K562 (cell line): ENCODE measurements around the gene TIPIN. TPM values are rescaled to one million over a fixed set of nuclear protein-coding genes. Genes with fewer than 3 reads are reported as not detected.
A peak's percentile ranks its signal among the peaks of the same experiment; 100 is the strongest.

ENCODE experiments used
- ARID1B ChIP-seq: fragments of 450-650 bp; IDR thresholded peaks from 2 replicates; pipeline ENCODE4 v1.6.1; 2016; ENCODE audit warnings: antibody characterized with exemption, mild to moderate bottlenecking, inconsistent platforms
- CCNT2 ChIP-seq: IDR thresholded peaks from 2 replicates; pipeline ENCODE4 v1.6.1; 2011; ENCODE audit warnings: borderline replicate concordance, low read depth, mild to moderate bottlenecking, moderate library complexity, mixed read lengths, low read length; ENCODE audit not compliant: insufficient read length; ENCODE audit errors: extremely low read depth
- DLX4 ChIP-seq: fragments of 250-450 bp; sonication (Bioruptor Pico); IDR thresholded peaks from 2 replicates; pipeline ENCODE4 v1.6.1; 2021; ENCODE audit warnings: mild to moderate bottlenecking
- GABPB1 ChIP-seq: sonication (generic); formaldehyde crosslinking; IDR thresholded peaks from 2 replicates; pipeline ENCODE4 v1.8.0; 2022; ENCODE audit warnings: mild to moderate bottlenecking, missing genetic modification reagents
- MCM5 ChIP-seq: fragments of 450-650 bp; IDR thresholded peaks from 2 replicates; pipeline ENCODE4 v1.6.1; 2016; ENCODE audit warnings: low read depth
- MEF2A ChIP-seq: IDR thresholded peaks from 2 replicates; pipeline ENCODE4 v1.6.1; 2011; ENCODE audit warnings: low read depth, mild to moderate bottlenecking, low read length, moderate library complexity; ENCODE audit not compliant: control insufficient read depth
- RAD21 ChIP-seq, 2 experiments: fragments of 250-450 bp in 1 of 2; fragments of 450-650 bp in 1 of 2; sonication (Bioruptor Pico) in 1 of 2; formaldehyde crosslinking in 1 of 2; IDR thresholded peaks in 1 of 2; conservative IDR thresholded peaks in 1 of 2; 2 replicates each; pipeline versions ENCODE4 v1.4.0 to v1.8.0; 2020 to 2022; ENCODE audit warnings: mild to moderate bottlenecking in 2 of 2, moderate library complexity in 1 of 2
- RBM25 ChIP-seq: fragments of 200-400 bp; formaldehyde crosslinking; IDR thresholded peaks from 2 replicates; pipeline ENCODE4 v1.6.1; 2018; ENCODE audit warnings: low read length, low read depth, moderate library complexity; ENCODE audit not compliant: severe bottlenecking
- RCOR1 ChIP-seq, 2 experiments: IDR thresholded peaks; 2 replicates each; pipeline ENCODE4 v1.6.1; 2012; ENCODE audit warnings: low read depth in 2 of 2, low read length in 2 of 2, borderline replicate concordance in 1 of 2, improper control_type of control experiment in 1 of 2
- SNAPC5 ChIP-seq: fragments of 250-450 bp; sonication (Bioruptor Pico); IDR thresholded peaks from 2 replicates; pipeline ENCODE4 v1.8.0; 2021; ENCODE audit warnings: moderate library complexity, mild to moderate bottlenecking, inconsistent platforms
- ZEB2 ChIP-seq: fragments of 450-650 bp; IDR thresholded peaks from 2 replicates; pipeline ENCODE4 v1.6.1; 2016
- ZNF316 ChIP-seq: fragments of 450-650 bp; IDR thresholded peaks from 2 replicates; pipeline ENCODE4 v1.6.1; 2016
- ZNF444 ChIP-seq: fragments of 250-450 bp; sonication (Bioruptor Pico); IDR thresholded peaks from 2 replicates; pipeline ENCODE4 v1.4.0; 2020; ENCODE audit warnings: mild to moderate bottlenecking, moderate library complexity
- ZNF507 ChIP-seq: conservative IDR thresholded peaks from 2 replicates; pipeline ENCODE4 v1.6.1; 2017; ENCODE audit warnings: missing genetic modification characterization, missing compliant biosample characterization
- ZSCAN32 ChIP-seq: fragments of 450-650 bp; formaldehyde crosslinking; IDR thresholded peaks from 2 replicates; pipeline ENCODE4 v1.4.0; 2020; ENCODE audit warnings: mild to moderate bottlenecking, moderate library complexity
- polyA plus RNA-seq, 8 experiments: library from polyadenylated mRNA; depleted of rRNA in 4 of 8; stranded (reverse) in 5 of 8; unstranded in 3 of 8; fragments of >200 nt; fragmentation: Nextera tagmentation in 2 of 8; fragmentation: Illumina TruSeq in 1 of 8; extraction: Ambion mirVana in 2 of 8; extraction: Trizol in 1 of 8; gene quantifications; 2 replicates each; pipeline versions ENCODE4 v1.2.1 to v1.2.3, GENCODE V29; 2011 to 2014; ENCODE audit warnings: inconsistent platforms in 1 of 8, missing spikeins in 1 of 8
- total RNA-seq, 7 experiments: library from RNA; depleted of rRNA in 6 of 7; stranded (reverse); fragments of >200 nt in 6 of 7; fragmentation: Illumina TruSeq in 2 of 7; extraction: Trizol in 2 of 7; gene quantifications; 2 replicates each; pipeline versions ENCODE4 v1.2.1 to v1.2.3, GENCODE V29; 2011 to 2021; ENCODE audit warnings: low replicate concordance in 1 of 7
- TF ChIP-seq, protein P1 (sequence below): fragments of 450-650 bp; IDR thresholded peaks from 2 replicates; pipeline ENCODE4 v1.6.1; 2016; ENCODE audit warnings: mild to moderate bottlenecking, moderate library complexity

TIPIN gene
- total and polyA plus RNA-seq, 9 of the 15 experiments (the other 6 are each of a cell fraction or from before 2014, with no cell fraction given) = 22.9 to 61.4 (median 42.0) TPM

DNA sequence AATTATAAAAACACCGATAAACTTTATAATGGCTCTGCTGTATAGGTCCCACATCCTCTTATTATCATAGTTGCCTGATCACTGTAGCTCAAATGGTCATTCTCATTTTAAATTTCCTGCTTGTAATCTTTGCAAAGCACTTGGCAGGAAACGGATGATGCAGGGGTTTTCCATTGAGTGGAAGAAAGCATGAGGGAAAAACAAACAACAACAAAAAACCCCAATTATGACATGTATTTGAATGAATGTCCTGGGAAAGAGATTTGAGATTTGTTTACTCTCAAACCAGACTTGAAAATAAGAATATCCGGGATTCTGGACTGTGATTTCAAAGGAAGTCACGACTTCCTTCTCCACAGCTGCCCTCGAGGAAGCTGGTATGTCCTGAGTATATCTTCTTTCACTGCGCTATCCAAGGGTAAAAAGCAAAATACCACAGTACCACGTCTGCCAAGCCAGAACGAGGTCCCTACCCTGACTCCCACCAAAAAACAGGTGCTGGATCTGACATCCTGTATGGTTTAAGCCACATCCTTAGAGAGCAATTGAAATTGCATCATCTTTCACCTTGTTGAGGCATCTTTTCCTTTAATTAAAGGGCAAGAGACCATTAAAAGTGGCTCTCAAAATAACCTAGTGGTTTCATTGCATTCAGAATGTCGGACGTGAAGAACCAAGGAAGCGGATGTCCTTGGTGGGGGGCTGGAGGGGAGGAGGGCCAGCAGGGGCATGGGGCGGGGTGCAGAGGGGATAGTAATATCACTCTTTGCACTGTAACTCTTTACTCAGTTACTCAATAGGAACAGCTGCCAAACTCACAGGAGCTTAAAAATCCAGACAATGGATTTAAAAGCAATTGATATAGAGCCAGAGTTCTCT lies 13.5 kb upstream of the TIPIN start (continued):
- TF ChIP-seq CCNT2 = no peak
- TF ChIP-seq RCOR1 (IDR thresholded peaks at IDR 0.05; ENCODE audit: borderline replicate concordance in 1 of 2, low read depth in 2 of 2, low read length in 2 of 2) = 0 out of 4 replicates have a peak, but pooled peaks of 1 of the 2 experiments have one; percentile 4
- TF ChIP-seq DLX4 (CRISPR knock-in tag) = no peak
- peak; percentile 15; the same call in 1 of the 2 replicates for TF ChIP-seq ZNF316
- no peak for TF ChIP-seq ZNF507 (tag)
- no peak for TF ChIP-seq RAD21 (CRISPR knock-in tag; conservative IDR thresholded peaks at IDR 0.05 in 1 of 2, IDR thresholded peaks at IDR 0.05 in 1 of 2)
- peak; percentile 94 for TF ChIP-seq ZSCAN32 (CRISPR knock-in tag)
- TF ChIP-seq ZNF444 (CRISPR knock-in tag) = no peak
- TF ChIP-seq, protein P1, sequence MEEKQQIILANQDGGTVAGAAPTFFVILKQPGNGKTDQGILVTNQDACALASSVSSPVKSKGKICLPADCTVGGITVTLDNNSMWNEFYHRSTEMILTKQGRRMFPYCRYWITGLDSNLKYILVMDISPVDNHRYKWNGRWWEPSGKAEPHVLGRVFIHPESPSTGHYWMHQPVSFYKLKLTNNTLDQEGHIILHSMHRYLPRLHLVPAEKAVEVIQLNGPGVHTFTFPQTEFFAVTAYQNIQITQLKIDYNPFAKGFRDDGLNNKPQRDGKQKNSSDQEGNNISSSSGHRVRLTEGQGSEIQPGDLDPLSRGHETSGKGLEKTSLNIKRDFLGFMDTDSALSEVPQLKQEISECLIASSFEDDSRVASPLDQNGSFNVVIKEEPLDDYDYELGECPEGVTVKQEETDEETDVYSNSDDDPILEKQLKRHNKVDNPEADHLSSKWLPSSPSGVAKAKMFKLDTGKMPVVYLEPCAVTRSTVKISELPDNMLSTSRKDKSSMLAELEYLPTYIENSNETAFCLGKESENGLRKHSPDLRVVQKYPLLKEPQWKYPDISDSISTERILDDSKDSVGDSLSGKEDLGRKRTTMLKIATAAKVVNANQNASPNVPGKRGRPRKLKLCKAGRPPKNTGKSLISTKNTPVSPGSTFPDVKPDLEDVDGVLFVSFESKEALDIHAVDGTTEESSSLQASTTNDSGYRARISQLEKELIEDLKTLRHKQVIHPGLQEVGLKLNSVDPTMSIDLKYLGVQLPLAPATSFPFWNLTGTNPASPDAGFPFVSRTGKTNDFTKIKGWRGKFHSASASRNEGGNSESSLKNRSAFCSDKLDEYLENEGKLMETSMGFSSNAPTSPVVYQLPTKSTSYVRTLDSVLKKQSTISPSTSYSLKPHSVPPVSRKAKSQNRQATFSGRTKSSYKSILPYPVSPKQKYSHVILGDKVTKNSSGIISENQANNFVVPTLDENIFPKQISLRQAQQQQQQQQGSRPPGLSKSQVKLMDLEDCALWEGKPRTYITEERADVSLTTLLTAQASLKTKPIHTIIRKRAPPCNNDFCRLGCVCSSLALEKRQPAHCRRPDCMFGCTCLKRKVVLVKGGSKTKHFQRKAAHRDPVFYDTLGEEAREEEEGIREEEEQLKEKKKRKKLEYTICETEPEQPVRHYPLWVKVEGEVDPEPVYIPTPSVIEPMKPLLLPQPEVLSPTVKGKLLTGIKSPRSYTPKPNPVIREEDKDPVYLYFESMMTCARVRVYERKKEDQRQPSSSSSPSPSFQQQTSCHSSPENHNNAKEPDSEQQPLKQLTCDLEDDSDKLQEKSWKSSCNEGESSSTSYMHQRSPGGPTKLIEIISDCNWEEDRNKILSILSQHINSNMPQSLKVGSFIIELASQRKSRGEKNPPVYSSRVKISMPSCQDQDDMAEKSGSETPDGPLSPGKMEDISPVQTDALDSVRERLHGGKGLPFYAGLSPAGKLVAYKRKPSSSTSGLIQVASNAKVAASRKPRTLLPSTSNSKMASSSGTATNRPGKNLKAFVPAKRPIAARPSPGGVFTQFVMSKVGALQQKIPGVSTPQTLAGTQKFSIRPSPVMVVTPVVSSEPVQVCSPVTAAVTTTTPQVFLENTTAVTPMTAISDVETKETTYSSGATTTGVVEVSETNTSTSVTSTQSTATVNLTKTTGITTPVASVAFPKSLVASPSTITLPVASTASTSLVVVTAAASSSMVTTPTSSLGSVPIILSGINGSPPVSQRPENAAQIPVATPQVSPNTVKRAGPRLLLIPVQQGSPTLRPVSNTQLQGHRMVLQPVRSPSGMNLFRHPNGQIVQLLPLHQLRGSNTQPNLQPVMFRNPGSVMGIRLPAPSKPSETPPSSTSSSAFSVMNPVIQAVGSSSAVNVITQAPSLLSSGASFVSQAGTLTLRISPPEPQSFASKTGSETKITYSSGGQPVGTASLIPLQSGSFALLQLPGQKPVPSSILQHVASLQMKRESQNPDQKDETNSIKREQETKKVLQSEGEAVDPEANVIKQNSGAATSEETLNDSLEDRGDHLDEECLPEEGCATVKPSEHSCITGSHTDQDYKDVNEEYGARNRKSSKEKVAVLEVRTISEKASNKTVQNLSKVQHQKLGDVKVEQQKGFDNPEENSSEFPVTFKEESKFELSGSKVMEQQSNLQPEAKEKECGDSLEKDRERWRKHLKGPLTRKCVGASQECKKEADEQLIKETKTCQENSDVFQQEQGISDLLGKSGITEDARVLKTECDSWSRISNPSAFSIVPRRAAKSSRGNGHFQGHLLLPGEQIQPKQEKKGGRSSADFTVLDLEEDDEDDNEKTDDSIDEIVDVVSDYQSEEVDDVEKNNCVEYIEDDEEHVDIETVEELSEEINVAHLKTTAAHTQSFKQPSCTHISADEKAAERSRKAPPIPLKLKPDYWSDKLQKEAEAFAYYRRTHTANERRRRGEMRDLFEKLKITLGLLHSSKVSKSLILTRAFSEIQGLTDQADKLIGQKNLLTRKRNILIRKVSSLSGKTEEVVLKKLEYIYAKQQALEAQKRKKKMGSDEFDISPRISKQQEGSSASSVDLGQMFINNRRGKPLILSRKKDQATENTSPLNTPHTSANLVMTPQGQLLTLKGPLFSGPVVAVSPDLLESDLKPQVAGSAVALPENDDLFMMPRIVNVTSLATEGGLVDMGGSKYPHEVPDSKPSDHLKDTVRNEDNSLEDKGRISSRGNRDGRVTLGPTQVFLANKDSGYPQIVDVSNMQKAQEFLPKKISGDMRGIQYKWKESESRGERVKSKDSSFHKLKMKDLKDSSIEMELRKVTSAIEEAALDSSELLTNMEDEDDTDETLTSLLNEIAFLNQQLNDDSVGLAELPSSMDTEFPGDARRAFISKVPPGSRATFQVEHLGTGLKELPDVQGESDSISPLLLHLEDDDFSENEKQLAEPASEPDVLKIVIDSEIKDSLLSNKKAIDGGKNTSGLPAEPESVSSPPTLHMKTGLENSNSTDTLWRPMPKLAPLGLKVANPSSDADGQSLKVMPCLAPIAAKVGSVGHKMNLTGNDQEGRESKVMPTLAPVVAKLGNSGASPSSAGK = peak; percentile 79
- TF ChIP-seq SNAPC5 (CRISPR knock-in tag) = no peak
- TF ChIP-seq ZEB2 = 0 out of 2 replicates have a peak, but pooled peaks have one; percentile 34
- TF ChIP-seq MCM5 = no peak
- peak; percentile 70 for TF ChIP-seq ARID1B
- no peak for TF ChIP-seq RBM25
- TF ChIP-seq MEF2A = no peak
- TF ChIP-seq GABPB1 (CRISPR knock-in tag) = no peak
